Measurements from ENCODE around the gene PARD3B. TPM values are rescaled to one million over a fixed set of nuclear protein-coding genes. Genes with fewer than 3 reads are reported as not detected.

PARD3B gene
- total and polyA plus RNA-seq, 2 of the 8 experiments (the other 6 are each of a cell fraction or from before 2014, with no cell fraction given) = 1.2 to 5.7 TPM

DNA sequence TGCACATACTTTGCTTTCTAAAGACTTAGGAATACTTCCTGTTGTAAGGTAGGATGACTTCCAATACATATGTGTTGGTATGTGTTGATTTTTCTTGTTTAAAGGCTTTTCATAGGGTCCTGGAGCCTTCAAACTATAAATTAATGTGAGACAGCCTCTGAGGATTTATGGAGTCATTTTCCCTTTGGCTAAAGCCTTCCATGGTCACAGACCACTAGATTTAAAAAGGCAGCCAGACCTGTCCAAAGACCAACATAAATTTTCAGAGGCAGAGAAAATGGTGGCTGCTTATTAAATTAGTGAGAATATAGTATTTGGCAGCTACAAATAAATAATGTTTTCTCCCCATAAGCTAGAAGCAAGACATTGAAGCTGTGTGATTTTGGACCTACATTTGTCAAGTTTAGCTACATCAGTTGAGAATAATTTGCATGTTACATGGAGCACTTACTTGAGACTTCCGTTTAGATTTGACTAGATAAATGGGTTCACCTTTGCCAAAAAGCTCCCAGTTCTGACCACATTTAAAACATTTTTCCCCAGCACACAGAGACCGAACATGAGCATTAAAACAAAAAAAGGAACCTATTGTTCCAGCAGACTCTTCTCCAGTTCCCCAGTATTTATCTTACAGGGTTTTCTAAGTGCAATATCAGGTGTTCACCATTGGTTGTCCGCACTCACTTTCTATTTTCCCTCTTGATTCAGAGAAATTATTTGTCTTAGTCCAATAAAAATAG lies 402.9 kb downstream of the PARD3B start:
- 89% methylated on average over 3 of the region's 3 CpGs; no CpG with 5 or more reads in 1 of the 2 experiments for WGBS, 2 experiments (ENCODE audit: extremely low coverage in 1 of 2, insufficient coverage in 1 of 2, insufficient read length in 1 of 2, insufficient replicate concordance in 2 of 2, low coverage in 1 of 2, low lambda C conversion rate in 2 of 2, missing lambda C conversion rate in 1 of 2)
- Histone ChIP-seq H4K8ac (ENCODE audit: extremely low read depth, insufficient read depth, low read length) (no peak overlapping the region), H3K23ac (ENCODE audit: insufficient read length) (no peak overlapping the region), H4K5ac (ENCODE audit: insufficient read length, low read depth, low read length) (no peak overlapping the region), H3K27me3 (replicated peaks in 1 of 4; ENCODE audit: control insufficient read depth in 3 of 4, extremely low read depth in 1 of 4, insufficient read depth in 3 of 4, low read length in 3 of 4) (no peaks in the 10 kb centered on the region), H3K14ac (ENCODE audit: insufficient read length) (no peak overlapping the region), H4K91ac (replicated peaks; ENCODE audit: insufficient read length, low read length) (no peak overlapping the region), H3K56ac (replicated peaks; ENCODE audit: insufficient read length, low read depth, low read length) (no peak overlapping the region), H3K9me3 (ENCODE audit: insufficient read depth in 2 of 2, low read depth in 1 of 2, low read length in 1 of 2) (0 out of 4 replicates have a peak, but pooled peaks cover 0 to 2% of the 10 kb centered on the region in 2 experiments), H4K20me1 (replicated peaks in 1 of 2; ENCODE audit: control insufficient read depth in 1 of 2, insufficient read depth in 2 of 2, low read length in 2 of 2) (no peaks in the 10 kb centered on the region), H3K9ac (replicated peaks in 1 of 4; ENCODE audit: extremely low read depth in 1 of 4, low read depth in 3 of 4, low read length in 3 of 4) (no peak overlapping the region), H3K27ac (ENCODE audit: low read depth, low read length) (no peak overlapping the region), H2BK15ac (ENCODE audit: low read length) (no peak overlapping the region), H2AFZ (ENCODE audit: low read length) (no peak overlapping the region), H3K4me1 (replicated peaks in 1 of 4; ENCODE audit: control insufficient read depth in 3 of 4, insufficient read depth in 4 of 4, low read length in 3 of 4) (no peaks in the 10 kb centered on the region), H3K23me2 (ENCODE audit: low read depth, low read length) (no peaks in the 10 kb centered on the region), H3K18ac (ENCODE audit: extremely low read depth, low read length) (no peak overlapping the region), H3K36me3 (ENCODE audit: control insufficient read depth in 2 of 4, insufficient read depth in 4 of 4, low read length in 3 of 4) (no peaks in the 10 kb centered on the region), H3K4me3 (ENCODE audit: extremely low read depth in 1 of 4, insufficient read depth in 2 of 4, low read depth in 3 of 4, low read length in 4 of 4) (no peak overlapping the region), H2BK120ac (replicated peaks; ENCODE audit: low read depth, low read length) (no peak overlapping the region), H2BK20ac (ENCODE audit: low read length) (no peak overlapping the region), H2BK12ac (ENCODE audit: low read depth, low read length) (no peak overlapping the region), H3K79me1 (ENCODE audit: low read depth, low read length) (no peaks in the 10 kb centered on the region), H3K79me2 (ENCODE audit: control insufficient read depth in 1 of 2, insufficient read depth in 2 of 2, low read length in 2 of 2) (no peaks in the 10 kb centered on the region), H3K4ac (replicated peaks; ENCODE audit: insufficient read length, low read depth, low read length) (no peak overlapping the region), H3K4me2 (ENCODE audit: insufficient read depth in 1 of 2, low read depth in 2 of 2, low read length in 2 of 2) (no peak overlapping the region), H2AK5ac (ENCODE audit: low read depth, low read length) (no peak overlapping the region), H2BK5ac (ENCODE audit: low read depth, low read length) (no peak overlapping the region)
- DNase-seq (ENCODE audit: low read depth in 1 of 2, low spot score in 2 of 2) (no peak), FAIRE-seq (no peak)
- POLR2A ChIA-PET (ENCODE audit: partially characterized antibody) = no interaction called here
- CTCF ChIA-PET (ENCODE audit: partially characterized antibody) = no interaction called here
- TF ChIP-seq, protein P1, sequence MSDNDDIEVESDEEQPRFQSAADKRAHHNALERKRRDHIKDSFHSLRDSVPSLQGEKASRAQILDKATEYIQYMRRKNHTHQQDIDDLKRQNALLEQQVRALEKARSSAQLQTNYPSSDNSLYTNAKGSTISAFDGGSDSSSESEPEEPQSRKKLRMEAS (IDR thresholded peaks at IDR 0.05) = no peak
- TF ChIP-seq TBP (IDR thresholded peaks at IDR 0.05; ENCODE audit: low read depth, low read length) = no peak
- no peak for TF ChIP-seq KDM4A (IDR thresholded peaks at IDR 0.05; ENCODE audit: low read depth, low read length, severe bottlenecking)
- TF ChIP-seq KDM5A (IDR thresholded peaks at IDR 0.05; ENCODE audit: low read length) = no peak
- TF ChIP-seq SUZ12 (IDR thresholded peaks at IDR 0.05; ENCODE audit: low read length) = no peak
- TF ChIP-seq NANOG (IDR thresholded peaks at IDR 0.05; ENCODE audit: insufficient read depth, low read depth, low read length, poor library complexity, severe bottlenecking) = no peak
- TF ChIP-seq FOSL1 (IDR thresholded peaks at IDR 0.05; ENCODE audit: insufficient read depth, low read depth, low read length) = no peak
- no peak for TF ChIP-seq TAF7 (optimal IDR thresholded peaks at IDR 0.05; ENCODE audit: borderline replicate concordance, low read depth, low read length)
- TF ChIP-seq NRF1 (IDR thresholded peaks at IDR 0.05; ENCODE audit: low read depth, low read length) = no peak
- TF ChIP-seq CBX5 (IDR thresholded peaks at IDR 0.05; ENCODE audit: low read depth, low read length) = no peak
- no peak for TF ChIP-seq SIX5 (IDR thresholded peaks at IDR 0.05; ENCODE audit: low read depth, low read length)
- no peak for TF ChIP-seq POLR2AphosphoS5 (IDR thresholded peaks at IDR 0.05; ENCODE audit: low read depth, low read length)
- no peak for TF ChIP-seq GABPA (IDR thresholded peaks at IDR 0.05; ENCODE audit: borderline replicate concordance, insufficient read depth, low read length)
- no peak for TF ChIP-seq MAFK (IDR thresholded peaks at IDR 0.05; ENCODE audit: low read depth, low read length)

Data from H1 (cell line).